OCI-LY3 (cell line): Measurements from ENCODE around the gene LARGE1.

Experiments used
- H2AFZ ChIP-seq: fragments of 200-600, 300-600 bp; shearing (Covaris generic); 2 replicates; pipeline ENCODE4 v1.6.0; 2014; ENCODE audit warnings: antibody characterized with exemption, low read depth, low read length
- H3K27ac ChIP-seq: fragments of 200-600, 300-600 bp; sonication (generic); 2 replicates; pipeline ENCODE4 v1.5.1; 2014; ENCODE audit warnings: mild to moderate bottlenecking, low read length, moderate library complexity, mixed read lengths
- H3K27me3 ChIP-seq: fragments of 200-600, 300-600 bp; sonication (generic); 2 replicates; pipeline ENCODE4 v1.6.1; 2014; ENCODE audit warnings: low read depth, low read length, mixed read lengths
- H3K36me3 ChIP-seq: fragments of 200-600, 300-600 bp; sonication (generic); replicated peaks from 2 replicates; pipeline ENCODE3; 2014; ENCODE audit warnings: low read depth, low read length, mixed read lengths
- H3K4me1 ChIP-seq: fragments of 300-600, 200-600 bp; sonication (generic); 2 replicates; pipeline ENCODE4 v1.6.1; 2014; ENCODE audit warnings: low read length, mixed read lengths
- H3K4me2 ChIP-seq: fragments of 200-600, 300-600 bp; sonication (generic); 2 replicates; pipeline ENCODE4 v1.6.1; 2014; ENCODE audit warnings: low read length, mixed read lengths
- H3K4me3 ChIP-seq: fragments of 300-600, 200-600 bp; sonication (generic); 2 replicates; pipeline ENCODE4 v1.5.1; 2014; ENCODE audit warnings: antibody characterized with exemption, mild to moderate bottlenecking, low read length, moderate library complexity
- H3K79me2 ChIP-seq: fragments of 300-600, 200-600 bp; shearing (Covaris generic); 2 replicates; pipeline ENCODE4 v1.6.1; 2014; ENCODE audit warnings: mild to moderate bottlenecking, low read length, mixed read lengths
- H3K9ac ChIP-seq: fragments of 300-600, 200-600 bp; shearing (Covaris generic); 2 replicates; pipeline ENCODE4 v1.6.0; 2014; ENCODE audit warnings: mild to moderate bottlenecking, low read length, moderate library complexity
- H3K9me3 ChIP-seq: fragments of 200-600, 300-600 bp; shearing (Covaris generic); 2 replicates; pipeline ENCODE4 v1.6.1; 2014; ENCODE audit warnings: low read length, mixed read lengths; ENCODE audit not compliant: insufficient read depth
- H4K20me1 ChIP-seq: fragments of 200-600, 300-600 bp; sonication (generic); 2 replicates; pipeline ENCODE4 v1.6.1; 2016; ENCODE audit warnings: low read length, mixed read lengths; ENCODE audit not compliant: insufficient read depth
- CTCF ChIP-seq: fragments of 200-600, 300-600 bp; sonication (generic); IDR thresholded peaks from 2 replicates; pipeline ENCODE4 v1.5.1; 2014; ENCODE audit warnings: antibody characterized with exemption, low read length, low read depth
- EZH2phosphoT487 ChIP-seq: fragments of 200-600 bp; shearing (Covaris generic); IDR thresholded peaks from 2 replicates; pipeline ENCODE4 v1.6.1; 2018; ENCODE audit warnings: antibody characterized with exemption, mixed run types, low read depth

LARGE1 gene

GRCh38 chr22:33811208-33811607 lies 109.1 kb downstream of the LARGE1 start:
- no peak overlapping the region for H3K27ac ChIP-seq
- H3K9ac ChIP-seq: no peak overlapping the region
- H3K4me2 ChIP-seq: no peak overlapping the region
- H3K79me2 ChIP-seq: peaks cover 44% of the 10 kb centered on the region; the same call in 1 of the 2 replicates
- no peaks in the 10 kb centered on the region for H3K27me3 ChIP-seq
- H3K4me3 ChIP-seq: no peak overlapping the region
- H2AFZ ChIP-seq: no peak overlapping the region
- peaks cover 21% of the 10 kb centered on the region; the same call in 1 of the 2 replicates for H4K20me1 ChIP-seq
- TF ChIP-seq EZH2phosphoT487 (no peak), CTCF (no peak)
- peaks cover 29% of the 10 kb centered on the region for H3K4me1 ChIP-seq
- peaks cover 7% of the 10 kb centered on the region for H3K36me3 ChIP-seq
- no peaks in the 10 kb centered on the region for H3K9me3 ChIP-seq

- peaks cover 72% of the 10 kb centered on the region for H3K79me2 ChIP-seq
- H3K4me2 ChIP-seq: 0 out of 2 replicates have a peak overlapping the region, but pooled peaks have one; percentile 2
- no peak for TF ChIP-seq CTCF
- TF ChIP-seq EZH2phosphoT487: no peak
- peaks cover 11% of the 10 kb centered on the region; the same call in 1 of the 2 replicates for H4K20me1 ChIP-seq
- peaks cover 7% of the 10 kb centered on the region for H3K36me3 ChIP-seq
- H3K9ac ChIP-seq: no peak overlapping the region
- no peaks in the 10 kb centered on the region for H3K9me3 ChIP-seq
- H2AFZ ChIP-seq: no peak overlapping the region
- peaks cover 40% of the 10 kb centered on the region for H3K4me1 ChIP-seq
- no peak overlapping the region for H3K4me3 ChIP-seq
- H3K27me3 ChIP-seq: no peaks in the 10 kb centered on the region
- H3K27ac ChIP-seq: no peak overlapping the region
Measured at GRCh38 chr22:33807470-33807869, 112.8 kb downstream of the LARGE1 start.

- Histone ChIP-seq H3K27ac (peak overlapping the region; percentile 56), H4K20me1 (no peaks in the 10 kb centered on the region), H3K4me3 (peak overlapping the region; percentile 21), H3K36me3 (peaks cover 11% of the 10 kb centered on the region), H3K9me3 (peaks cover 6% of the 10 kb centered on the region), H2AFZ (no peak overlapping the region; the same call in 1 of the 2 replicates), H3K4me1 (peaks cover 27% of the 10 kb centered on the region), H3K4me2 (peak overlapping the region; percentile 54), H3K9ac (peak overlapping the region; percentile 27; the same call in 1 of the 2 replicates), H3K79me2 (peaks cover 64% of the 10 kb centered on the region), H3K27me3 (no peaks in the 10 kb centered on the region)
- TF ChIP-seq EZH2phosphoT487 (no peak), CTCF (no peak)
Measured at GRCh38 chr22:33806191-33806590, 114.1 kb downstream of the LARGE1 start.

- Histone ChIP-seq H3K27me3 (no peaks in the 10 kb centered on the region), H4K20me1 (no peaks in the 10 kb centered on the region), H3K36me3 (peaks cover 12% of the 10 kb centered on the region), H3K4me2 (no peak overlapping the region), H3K9ac (no peak overlapping the region), H3K4me1 (peaks cover 26% of the 10 kb centered on the region), H2AFZ (no peak overlapping the region), H3K9me3 (peaks cover 6% of the 10 kb centered on the region), H3K79me2 (peaks cover 59% of the 10 kb centered on the region), H3K27ac (no peak overlapping the region), H3K4me3 (no peak overlapping the region)
- TF ChIP-seq CTCF (no peak), EZH2phosphoT487 (no peak)
Measured at GRCh38 chr22:33803371-33804282, 116.6 kb downstream of the LARGE1 start.
